Parathyroid adenoma (tissue), 2 donors: ENCODE data around the gene BRD9.
"Not testable (repeated sequence)": the region's sequence is repeated elsewhere in the genome, so short reads cannot be mapped to it uniquely, and the experiment has no call there.

Experiments used
- H2AFZ ChIP-seq: fragments of 300-600 bp; sonication (generic); one replicate; pipeline ENCODE4 v1.7.0; 2017; ENCODE audit warnings: antibody characterized with exemption, mild to moderate bottlenecking
- H3K27ac ChIP-seq: fragments of 300-600 bp; sonication (generic); one replicate; pipeline ENCODE4 v1.7.0; 2017
- H3K27me3 ChIP-seq: fragments of 300-600 bp; sonication (generic); one replicate; pipeline ENCODE4 v1.7.0; 2017; ENCODE audit warnings: low read length; ENCODE audit not compliant: control insufficient read depth, insufficient read depth
- H3K36me3 ChIP-seq: fragments of 300-600 bp; sonication (generic); one replicate; pipeline ENCODE4 v1.7.0; 2017; ENCODE audit warnings: low read length; ENCODE audit not compliant: control insufficient read depth, insufficient read depth
- H3K4me1 ChIP-seq: fragments of 300-600 bp; sonication (generic); one replicate; pipeline ENCODE4 v1.7.0; 2017; ENCODE audit warnings: control low read depth
- H3K4me2 ChIP-seq: fragments of 300-600 bp; sonication (generic); one replicate; pipeline ENCODE4 v1.7.0; 2017; ENCODE audit warnings: low read length
- H3K4me3 ChIP-seq: fragments of 300-600 bp; sonication (generic); one replicate; pipeline ENCODE4 v1.7.0; 2017; ENCODE audit warnings: low read depth, low read length
- H3K79me2 ChIP-seq: fragments of 300-600 bp; sonication (generic); one replicate; pipeline ENCODE4 v1.7.0; 2017; ENCODE audit warnings: control low read depth
- H3K9ac ChIP-seq: fragments of 300-600 bp; sonication (generic); one replicate; pipeline ENCODE4 v1.7.0; 2017; ENCODE audit warnings: mild to moderate bottlenecking
- H3K9me3 ChIP-seq: fragments of 300-600 bp; sonication (generic); one replicate; pipeline ENCODE4 v1.7.0; 2017; ENCODE audit warnings: low read length; ENCODE audit not compliant: control insufficient read depth
- CTCF ChIP-seq: fragments of 300-600 bp; sonication (generic); IDR thresholded peaks from one replicate; pipeline ENCODE4 v1.7.0; 2017; ENCODE audit warnings: antibody characterized with exemption, mild to moderate bottlenecking
- donor health status: primary hyperparathyroidism.

BRD9 gene

GRCh38 chr5:854966-855743 is 37.4 kb downstream of the BRD9 start:
- no peak overlapping the region for H3K27ac ChIP-seq
- H3K4me3 ChIP-seq = no peak overlapping the region
- no peaks in the 10 kb centered on the region for H3K9me3 ChIP-seq
- no peak for TF ChIP-seq CTCF
- H3K4me2 ChIP-seq = no peak overlapping the region
- H3K9ac ChIP-seq = no peak overlapping the region
- H3K27me3 ChIP-seq = peaks cover 3% of the 10 kb centered on the region
- no peaks in the 10 kb centered on the region for H3K4me1 ChIP-seq
- H3K79me2 ChIP-seq = no peaks in the 10 kb centered on the region
- H3K36me3 ChIP-seq = no peaks in the 10 kb centered on the region
- no peak overlapping the region for H2AFZ ChIP-seq

GRCh38 chr5:854217-854616 is 38.4 kb downstream of the BRD9 start:
- no peak overlapping the region for H3K27ac ChIP-seq
- H3K27me3 ChIP-seq = peaks cover 3% of the 10 kb centered on the region
- no peak overlapping the region for H2AFZ ChIP-seq
- H3K4me2 ChIP-seq = no peak overlapping the region
- no peak for TF ChIP-seq CTCF
- H3K36me3 ChIP-seq = no peaks in the 10 kb centered on the region
- no peak overlapping the region for H3K4me3 ChIP-seq
- H3K79me2 ChIP-seq = no peaks in the 10 kb centered on the region
- H3K9me3 ChIP-seq = no peaks in the 10 kb centered on the region
- H3K4me1 ChIP-seq = no peaks in the 10 kb centered on the region
- H3K9ac ChIP-seq = no peak overlapping the region

- H3K27ac ChIP-seq, H2AFZ ChIP-seq, H3K79me2 ChIP-seq, H3K36me3 ChIP-seq, H3K27me3 ChIP-seq, H3K9me3 ChIP-seq, H3K4me1 ChIP-seq, H3K4me2 ChIP-seq, H3K4me3 ChIP-seq, H3K9ac ChIP-seq: not testable (repeated sequence)
Observed at GRCh38 chr5:853416-854090, 39.0 kb downstream of the BRD9 start.

GRCh38 chr5:852431-853401 is 39.9 kb downstream of the BRD9 start:
- H3K4me2 ChIP-seq = no peak overlapping the region
- peaks cover 3% of the 10 kb centered on the region for H3K27me3 ChIP-seq
- no peaks in the 10 kb centered on the region for H3K4me1 ChIP-seq
- H3K4me3 ChIP-seq = no peak overlapping the region
- no peaks in the 10 kb centered on the region for H3K9me3 ChIP-seq
- no peaks in the 10 kb centered on the region for H3K36me3 ChIP-seq
- H3K27ac ChIP-seq = no peak overlapping the region
- TF ChIP-seq CTCF = no peak
- H3K9ac ChIP-seq = no peak overlapping the region
- no peaks in the 10 kb centered on the region for H3K79me2 ChIP-seq
- no peak overlapping the region for H2AFZ ChIP-seq

GRCh38 chr5:852018-852417 is 40.6 kb downstream of the BRD9 start:
- H3K9me3 ChIP-seq = no peaks in the 10 kb centered on the region
- H3K9ac ChIP-seq = no peak overlapping the region
- no peak overlapping the region for H3K4me3 ChIP-seq
- no peak overlapping the region for H3K4me2 ChIP-seq
- H2AFZ ChIP-seq = no peak overlapping the region
- H3K27me3 ChIP-seq = peaks cover 3% of the 10 kb centered on the region
- H3K27ac ChIP-seq = no peak overlapping the region
- H3K36me3 ChIP-seq = no peaks in the 10 kb centered on the region
- H3K79me2 ChIP-seq = no peaks in the 10 kb centered on the region
- TF ChIP-seq CTCF = no peak
- no peaks in the 10 kb centered on the region for H3K4me1 ChIP-seq
